SW 1271 (cell line): Measurements from ENCODE around the gene CCDC68.
"Not testable (repeated sequence)": the region's sequence is repeated elsewhere in the genome, so short reads cannot be mapped to it uniquely, and the experiment has no call there.

Source experiments
- DNase-seq, 2 experiments: peaks; one replicate each; lab custom pipeline; 2025; lab: John Stamatoyannopoulos, UW

CCDC68 gene

DNA sequence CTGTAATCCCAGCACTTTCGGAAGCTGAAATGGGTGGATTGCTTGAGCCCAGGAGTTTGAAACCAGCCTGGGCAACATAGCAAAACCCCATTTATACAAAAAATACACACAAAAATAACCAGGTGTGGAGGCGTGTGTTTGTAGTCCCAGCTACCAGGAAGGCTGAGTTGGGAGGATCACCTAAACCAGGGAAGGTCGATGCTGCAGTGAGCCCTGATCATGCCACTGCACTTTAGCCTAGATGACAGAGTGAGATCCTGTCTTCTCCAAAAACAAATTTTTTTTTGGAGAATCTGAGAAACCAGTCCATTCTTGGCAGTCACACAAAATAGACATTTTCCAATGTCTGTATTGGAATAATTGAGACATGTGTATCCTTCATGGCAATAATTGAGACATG lies 84.2 kb downstream of the CCDC68 start:
- no peak for DNase-seq

GRCh38 chr18:54873884-54874255 lies 85.4 kb downstream of the CCDC68 start:
- DNase-seq = no peak

DNA sequence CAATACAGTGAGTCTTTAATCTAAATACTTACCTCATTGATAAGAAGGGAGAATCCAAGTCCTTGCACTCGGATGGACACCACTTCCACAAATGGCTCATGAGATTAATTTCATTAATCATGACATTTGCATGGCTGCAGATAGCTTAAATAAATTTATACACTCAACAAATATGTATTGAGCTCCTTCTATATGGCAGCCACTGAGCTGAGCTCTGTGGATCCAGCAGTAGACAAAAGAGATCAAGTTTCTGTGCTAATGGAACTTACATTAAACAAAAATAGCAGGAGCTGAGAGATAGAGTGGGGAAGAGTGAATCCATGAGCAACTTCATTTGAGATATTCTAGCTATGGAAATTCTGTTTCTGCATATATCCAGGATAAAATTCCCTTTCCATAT lies 86.6 kb downstream of the CCDC68 start:
- no peak for DNase-seq

DNA sequence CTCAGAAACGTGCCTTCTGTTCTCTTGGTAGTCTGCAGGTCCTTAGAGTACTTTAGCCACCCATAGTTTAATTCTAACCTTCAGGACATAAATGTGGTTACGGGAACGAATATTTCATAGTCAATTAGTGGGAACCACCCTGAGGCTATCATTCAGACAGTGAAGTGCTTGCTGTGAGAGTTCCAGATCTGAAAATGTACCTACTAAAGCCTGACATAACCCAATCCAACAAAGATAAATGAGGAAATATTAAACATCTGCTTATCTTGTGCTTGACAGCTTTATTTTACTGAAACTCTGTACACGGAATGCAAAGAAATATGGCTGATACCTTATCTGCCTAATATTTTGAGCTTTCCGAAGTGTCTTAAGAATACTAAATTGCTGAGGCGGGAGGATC lies 88.0 kb downstream of the CCDC68 start:
- DNase-seq = no peak

GRCh38 chr18:54867131-54867530 lies 92.1 kb downstream of the CCDC68 start:
- no peak for DNase-seq

GRCh38 chr18:54860941-54861340 lies 98.3 kb downstream of the CCDC68 start:
- DNase-seq = no peak

DNA sequence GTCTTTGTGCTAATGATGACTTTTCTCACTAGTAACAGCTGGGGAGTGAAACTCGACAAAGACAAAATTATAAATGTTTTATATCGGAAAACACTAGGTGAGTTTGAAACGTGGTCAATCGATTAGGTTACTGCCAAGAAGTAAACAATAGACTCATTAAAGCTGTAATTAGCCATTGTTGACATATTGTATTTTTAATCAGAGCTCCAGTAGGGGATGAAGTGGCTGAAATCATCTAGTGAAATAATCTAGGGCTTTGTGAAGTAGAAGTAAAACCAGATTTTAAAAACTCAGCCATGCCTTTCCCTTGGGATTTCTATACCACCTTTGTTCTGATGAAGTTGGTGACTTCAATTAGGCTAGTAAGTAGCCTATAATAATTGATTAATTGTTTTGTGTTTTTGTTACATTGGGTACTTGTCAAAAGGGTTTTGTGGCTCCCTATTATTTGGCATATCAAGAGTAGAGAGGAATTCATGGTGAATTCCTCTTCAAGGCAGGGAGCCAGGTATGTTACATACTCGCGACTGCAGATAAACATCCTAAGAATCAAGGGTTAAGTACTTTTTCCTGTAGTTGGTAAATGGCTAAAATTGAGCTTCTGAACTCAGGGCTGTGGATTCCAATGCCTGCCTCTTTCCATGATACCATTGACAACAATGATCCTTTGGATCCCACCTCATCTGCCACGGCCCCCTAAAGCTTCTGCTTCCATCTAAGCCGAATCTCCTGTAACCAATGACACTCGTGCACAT lies 99.4 kb downstream of the CCDC68 start:
- no peak for DNase-seq

GRCh38 chr18:54857499-54857898 lies 101.8 kb downstream of the CCDC68 start:
- DNase-seq = no peak

DNA sequence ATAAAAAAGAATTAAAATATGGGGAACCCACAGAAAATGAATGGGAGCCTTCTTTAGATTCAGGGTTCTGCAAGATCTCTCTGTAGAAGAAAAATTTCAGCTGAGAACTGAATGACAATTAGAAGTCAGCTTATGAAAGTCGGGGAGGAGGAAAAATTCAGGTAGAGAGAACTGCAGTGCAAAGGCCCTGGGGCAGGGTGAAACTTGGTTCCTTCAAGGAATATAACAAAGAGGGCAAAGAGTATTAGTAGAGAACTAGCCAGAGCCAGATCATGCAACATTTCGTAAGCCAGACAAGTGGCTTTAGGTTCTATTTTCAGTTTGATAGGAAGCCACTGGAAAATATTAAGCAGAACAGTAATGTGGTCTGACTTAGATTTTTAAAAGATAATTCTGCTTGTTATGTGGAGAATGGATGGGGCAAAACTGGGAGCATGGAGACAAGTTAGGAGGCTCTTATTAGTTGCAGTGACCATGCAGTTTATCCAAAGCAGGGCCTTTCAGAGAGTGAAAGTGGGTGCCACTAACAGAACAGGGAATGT lies 103.1 kb downstream of the CCDC68 start:
- DNase-seq = no peak

DNA sequence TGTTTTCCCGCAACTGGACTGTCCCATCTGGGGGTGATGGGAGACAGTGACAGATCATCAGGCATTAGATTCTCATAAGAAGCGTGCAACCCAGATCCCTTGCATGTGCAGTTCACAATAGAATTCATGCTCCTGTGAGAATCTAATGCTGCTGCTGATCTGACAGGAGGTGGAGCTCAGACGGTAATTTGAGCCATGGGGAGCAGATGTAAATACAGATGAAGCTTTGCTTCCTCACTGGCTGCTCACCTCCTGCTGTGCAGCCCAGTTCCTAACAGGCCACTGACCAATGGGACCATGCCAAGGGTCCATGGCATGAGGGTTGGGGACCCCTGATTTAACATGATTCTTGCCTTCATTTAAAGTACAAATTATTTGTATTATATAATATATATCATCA lies 104.2 kb downstream of the CCDC68 start:
- DNase-seq = not testable (repeated sequence)

GRCh38 chr18:54852780-54853675 lies 106.2 kb downstream of the CCDC68 start:
- no peak for DNase-seq
